GM12892 (cell line): ENCODE measurements around the gene JMY.

ENCODE experiments used
- POLR2A ChIP-seq: IDR thresholded peaks from 2 replicates; pipeline ENCODE4 v1.6.1; 2011; ENCODE audit warnings: low read depth, low read length, control low read depth
- POLR2AphosphoS5 ChIP-seq: IDR thresholded peaks from 2 replicates; pipeline ENCODE4 v1.6.1; 2011; ENCODE audit warnings: low read depth, low read length, control low read depth
- TAF1 ChIP-seq: IDR thresholded peaks from 2 replicates; pipeline ENCODE4 v1.6.1; 2011; ENCODE audit warnings: low read depth, mild to moderate bottlenecking, control low read depth, low read length, borderline replicate concordance

DNA sequence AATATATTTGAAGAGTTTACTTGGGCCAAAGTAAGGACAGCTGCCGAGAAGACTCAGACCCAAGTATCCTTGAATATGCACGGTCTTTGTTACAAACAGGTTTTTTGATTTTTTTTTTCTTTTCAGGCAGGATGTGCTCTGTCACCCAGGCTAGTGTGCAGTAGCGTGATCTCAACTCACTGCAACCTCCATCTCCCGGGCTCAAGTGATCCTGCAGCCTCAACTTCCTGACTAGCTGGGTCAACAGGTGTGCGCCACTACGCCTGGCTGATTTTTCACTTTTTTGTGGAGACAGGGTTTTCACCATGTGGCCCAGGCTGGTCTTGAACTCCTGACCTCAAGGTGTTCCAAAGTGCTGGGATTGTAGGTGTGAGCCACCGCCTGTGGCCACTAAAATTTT is 27.4 kb downstream of the JMY start:
- TF ChIP-seq TAF1 (no peak), POLR2A (no peak), POLR2AphosphoS5 (no peak)
